Left lung (tissue), 10 donors: Measurements from ENCODE around the gene AMACR. TPM values are rescaled to one million over a fixed set of nuclear protein-coding genes. Genes with fewer than 3 reads are reported as not detected.
A peak's percentile ranks its signal among the peaks of the same experiment; 100 is the strongest.

Experiments
- ATAC-seq: fragments of 200-7000 bp; cut with Tn5 transposase; one replicate; pipeline ENCODE4 v1.9.1; 2020; ENCODE audit warnings: moderate library complexity
- DNase-seq, 4 donors: peaks; one replicate each; pipeline ENCODE4 v3.0.0-alpha.2; 2013 to 2020
- H3K27ac ChIP-seq, 2 donors: fragments of 200-600 bp; sonication (generic) in 1 of 2; one replicate each; pipeline versions ENCODE4 v1.5.0 to v1.8.0; 2020 to 2021
- H3K27me3 ChIP-seq, 2 donors: fragments of 200-600 bp; sonication (generic) in 1 of 2; one replicate each; pipeline versions ENCODE4 v1.5.0 to v1.8.0; 2020 to 2021
- H3K36me3 ChIP-seq, 2 donors: fragments of 200-600 bp; sonication (generic) in 1 of 2; one replicate each; pipeline versions ENCODE4 v1.5.0 to v1.8.0; 2020 to 2021
- H3K4me1 ChIP-seq, 2 donors: fragments of 200-600 bp; one replicate each; pipeline ENCODE4 v1.8.0; 2021
- H3K4me3 ChIP-seq, 2 donors: fragments of 200-600 bp; sonication (generic) in 1 of 2; one replicate each; pipeline versions ENCODE4 v1.5.0 to v1.8.0; 2020 to 2021; ENCODE audit warnings: mild to moderate bottlenecking in 1 of 2
- H3K9me3 ChIP-seq, 2 donors: fragments of 200-600 bp; sonication (generic) in 1 of 2; one replicate each; pipeline versions ENCODE4 v1.5.0 to v1.8.0; 2020 to 2021
- CTCF ChIP-seq, 2 donors: fragments of 200-600 bp; sonication (generic) in 1 of 2; IDR thresholded peaks; one replicate each; pipeline versions ENCODE4 v1.5.0 to v1.8.0; 2021; ENCODE audit warnings: antibody characterized with exemption in 2 of 2
- intact Hi-C, 2 donors: fragments of 100-400 bp; cut with DNase I; formaldehyde crosslinking; loops; one replicate each; pipeline versions ENCODE4 v1.11.2 to v1.14.2; 2022
- polyA plus RNA-seq, 6 donors: library from polyadenylated mRNA; unstranded; fragments of 120-200 nt; gene quantifications; one replicate each; pipeline ENCODE4 v1.2.1, GENCODE V29; 2013; ENCODE audit not compliant: insufficient read length in 6 of 6
- total RNA-seq, 2 donors: library from RNA; stranded (reverse); fragmentation: NEBNext Ultra II Directional; extraction: Animal tissue kit (Norgen Biotek cat#: 25700); gene quantifications; one replicate each; pipeline ENCODE4 v1.2.1, GENCODE V29; 2021
- donor health status: DM: no; HTN: yes; CAD: no.
- donor health status: DM: no; HTN: no; CAD: no.

The AMACR gene
- total and polyA plus RNA-seq, 8 donors, result 9.5 to 24.3 (median 13.1) TPM

- intact Hi-C loops, result no loop called here
- DNase-seq, result no peak
Measured at GRCh38 chr5:34005211-34005610, 2.6 kb downstream of the AMACR start.

GRCh38 chr5:34003941-34004340, 3.9 kb downstream of the AMACR start:
- Histone ChIP-seq H3K4me3 (no peak overlapping the region), H3K36me3 (peaks cover 0 to 4% of the 10 kb centered on the region in 2 donors), H3K9me3 (no peaks in the 10 kb centered on the region), H3K4me1 (peaks cover 8 to 21% of the 10 kb centered on the region in 2 donors), H3K27me3 (no peaks in the 10 kb centered on the region), H3K27ac (no peak overlapping the region)
- no peak for DNase-seq
- no peak for ATAC-seq
- no peak for TF ChIP-seq CTCF (IDR thresholded peaks at IDR 0.05)
- intact Hi-C loops, result no loop called here

More at GRCh38 chr5:34005211-34005610, 2.6 kb downstream of the AMACR start:
- no peaks in the 10 kb centered on the region for H3K9me3 ChIP-seq
- H3K4me3 ChIP-seq, result no peak overlapping the region
- TF ChIP-seq CTCF (IDR thresholded peaks at IDR 0.05), result no peak
- H3K36me3 ChIP-seq, result peaks cover 0 to 4% of the 10 kb centered on the region in 2 donors
- no peak overlapping the region for H3K27ac ChIP-seq
- no peak for ATAC-seq
- no peaks in the 10 kb centered on the region for H3K27me3 ChIP-seq
- H3K4me1 ChIP-seq, result peaks cover 12 to 21% of the 10 kb centered on the region in 2 donors

- TF ChIP-seq CTCF (IDR thresholded peaks at IDR 0.05), result no peak
- H3K4me1 ChIP-seq, result peaks cover 4 to 21% of the 10 kb centered on the region in 2 donors
- H3K9me3 ChIP-seq, result no peaks in the 10 kb centered on the region
- H3K27ac ChIP-seq, result peak overlapping the region in 1 of 2 donors; percentile 82
- no peaks in the 10 kb centered on the region for H3K27me3 ChIP-seq
- H3K4me3 ChIP-seq, result no peak overlapping the region
- ATAC-seq, result no peak
- intact Hi-C loops, result no loop called here
- no peak for DNase-seq
- peaks cover 0 to 4% of the 10 kb centered on the region in 2 donors for H3K36me3 ChIP-seq
Measured at GRCh38 chr5:34002629-34003328, 5.1 kb downstream of the AMACR start.

GRCh38 chr5:34001241-34001841, 6.5 kb downstream of the AMACR start:
- no peaks in the 10 kb centered on the region for H3K9me3 ChIP-seq
- no peak for TF ChIP-seq CTCF (IDR thresholded peaks at IDR 0.05)
- peak overlapping the region; percentile 73 to 82 for H3K27ac ChIP-seq
- H3K27me3 ChIP-seq, result no peaks in the 10 kb centered on the region
- peaks cover 0 to 4% of the 10 kb centered on the region in 2 donors for H3K36me3 ChIP-seq
- peaks cover 0 to 9% of the 10 kb centered on the region in 2 donors for H3K4me1 ChIP-seq
- ATAC-seq, result peak; percentile 90
- peak; percentile 59 to 86 (median 68) for DNase-seq
- intact Hi-C loops, result no loop called here
- H3K4me3 ChIP-seq, result no peak overlapping the region

GRCh38 chr5:33999978-34000377, 7.9 kb downstream of the AMACR start:
- DNase-seq, result no peak
- intact Hi-C loops, result no loop called here

More at GRCh38 chr5:33999978-34000377, 7.9 kb downstream of the AMACR start:
- H3K36me3 ChIP-seq, result peaks cover 0 to 4% of the 10 kb centered on the region in 2 donors
- no peak for ATAC-seq
- H3K27ac ChIP-seq, result no peak overlapping the region
- no peak overlapping the region for H3K4me3 ChIP-seq
- H3K27me3 ChIP-seq, result no peaks in the 10 kb centered on the region
- H3K4me1 ChIP-seq, result peaks cover 0 to 6% of the 10 kb centered on the region in 2 donors
- TF ChIP-seq CTCF (IDR thresholded peaks at IDR 0.05), result no peak
- H3K9me3 ChIP-seq, result no peaks in the 10 kb centered on the region
